H9 (cell line): ENCODE data around the gene FABP7. TPM values are rescaled to one million over a fixed set of nuclear protein-coding genes. Genes with fewer than 3 reads are reported as not detected.

Experiments used
- DNase-seq: peaks from one replicate; pipeline ENCODE4 v3.0.0-alpha.2; 2017
- H2AFZ ChIP-seq: one replicate; pipeline ENCODE4 v1.6.1; 2013; ENCODE audit warnings: mild to moderate bottlenecking, low read length, control low read depth, moderate library complexity
- H2AK5ac ChIP-seq: 2 replicates; pipeline ENCODE4 v1.6.1; 2013; ENCODE audit warnings: low read length, control low read depth, mixed read lengths; ENCODE audit not compliant: insufficient read length
- H2BK120ac ChIP-seq: one replicate; pipeline ENCODE4 v1.6.1; 2013; ENCODE audit warnings: low read depth, mild to moderate bottlenecking, low read length, control low read depth, inconsistent platforms; ENCODE audit not compliant: poor library complexity, severe bottlenecking
- H2BK12ac ChIP-seq: 2 replicates; pipeline ENCODE4 v1.6.1; 2013; ENCODE audit warnings: low read length, control low read depth, mixed read lengths, low read depth; ENCODE audit not compliant: insufficient read length
- H2BK15ac ChIP-seq: 2 replicates; pipeline ENCODE4 v1.6.1; 2013; ENCODE audit warnings: low read depth, low read length, control low read depth
- H2BK20ac ChIP-seq: one replicate; pipeline ENCODE4 v1.6.1; 2013; ENCODE audit warnings: low read depth, mild to moderate bottlenecking, low read length, control low read depth, inconsistent platforms; ENCODE audit not compliant: poor library complexity, severe bottlenecking
- H2BK5ac ChIP-seq: 2 replicates; pipeline ENCODE4 v1.6.1; 2013; ENCODE audit warnings: low read length, control low read depth, mixed read lengths; ENCODE audit not compliant: insufficient read length
- H3K14ac ChIP-seq: 2 replicates; pipeline ENCODE4 v1.6.1; 2013; ENCODE audit warnings: low read length, control low read depth; ENCODE audit not compliant: insufficient read depth
- H3K18ac ChIP-seq: 2 replicates; pipeline ENCODE4 v1.6.1; 2013; ENCODE audit warnings: low read depth, mild to moderate bottlenecking, mixed read lengths, low read length, control low read depth; ENCODE audit not compliant: insufficient read length
- H3K23ac ChIP-seq: 2 replicates; pipeline ENCODE4 v1.6.1; 2013; ENCODE audit warnings: low read length, control low read depth, mixed read lengths, low read depth; ENCODE audit not compliant: insufficient read length
- H3K23me2 ChIP-seq: 2 replicates; pipeline ENCODE4 v1.6.1; 2013; ENCODE audit warnings: low read depth, mild to moderate bottlenecking, mixed read lengths, low read length, control low read depth; ENCODE audit not compliant: insufficient read length, poor library complexity, severe bottlenecking
- H3K27ac ChIP-seq: 2 replicates; pipeline ENCODE4 v1.5.1; 2013; ENCODE audit warnings: low read length, control low read depth, mixed read lengths, low read depth; ENCODE audit not compliant: insufficient read length
- H3K27me3 ChIP-seq: 2 replicates; pipeline ENCODE4 v1.6.1; 2013; ENCODE audit warnings: low read length, control low read depth, inconsistent platforms; ENCODE audit not compliant: insufficient read depth
- H3K4ac ChIP-seq: 2 replicates; pipeline ENCODE4 v1.6.1; 2013; ENCODE audit warnings: low read depth, mild to moderate bottlenecking, control low read depth, inconsistent platforms, low read length, moderate library complexity
- H3K4me1 ChIP-seq: 2 replicates; pipeline ENCODE4 v1.6.1; 2013; ENCODE audit warnings: low read length, control low read depth, inconsistent platforms; ENCODE audit not compliant: insufficient read depth
- H3K4me2 ChIP-seq: 2 replicates; pipeline ENCODE4 v1.6.1; 2013; ENCODE audit warnings: low read length, control low read depth, mixed read lengths; ENCODE audit not compliant: insufficient read length, insufficient read depth
- H3K56ac ChIP-seq: 2 replicates; pipeline ENCODE4 v1.6.1; 2013; ENCODE audit warnings: low read depth, mild to moderate bottlenecking, mixed read lengths, low read length, control low read depth; ENCODE audit not compliant: insufficient read length
- H3K79me1 ChIP-seq: 2 replicates; pipeline ENCODE4 v1.6.1; 2013; ENCODE audit warnings: low read depth, mild to moderate bottlenecking, moderate library complexity, low read length, control low read depth, inconsistent platforms; ENCODE audit not compliant: insufficient read depth, poor library complexity, severe bottlenecking
- H3K79me2 ChIP-seq: 2 replicates; pipeline ENCODE4 v1.6.1; 2013; ENCODE audit warnings: low read length, control low read depth, inconsistent platforms; ENCODE audit not compliant: insufficient read depth
- H3K9ac ChIP-seq: 2 replicates; pipeline ENCODE4 v1.6.1; 2013; ENCODE audit warnings: low read length, control low read depth, mixed read lengths; ENCODE audit not compliant: insufficient read length; ENCODE audit errors: extremely low read depth
- H3K9me3 ChIP-seq: one replicate; pipeline ENCODE4 v1.6.1; 2013; ENCODE audit warnings: low read depth, low read length, inconsistent platforms; ENCODE audit not compliant: control insufficient read depth
- H3T11ph ChIP-seq: one replicate; pipeline ENCODE4 v1.6.1; 2013; ENCODE audit warnings: mild to moderate bottlenecking, low read length, control low read depth, inconsistent platforms
- H4K20me1 ChIP-seq: one replicate; pipeline ENCODE4 v1.6.1; 2013; ENCODE audit not compliant: control insufficient read depth, insufficient read length, insufficient read depth
- H4K5ac ChIP-seq: 2 replicates; pipeline ENCODE4 v1.6.1; 2013; ENCODE audit warnings: low read depth, mild to moderate bottlenecking, mixed read lengths, low read length, control low read depth; ENCODE audit not compliant: insufficient read length
- H4K8ac ChIP-seq: replicated peaks from 2 replicates; pipeline ENCODE4 v1.6.1; 2013; ENCODE audit warnings: low read length, control low read depth, mixed read lengths, low read depth; ENCODE audit not compliant: insufficient read length
- H4K91ac ChIP-seq: 2 replicates; pipeline ENCODE4 v1.6.1; 2013; ENCODE audit warnings: low read depth, mild to moderate bottlenecking, moderate library complexity, mixed read lengths, low read length, control low read depth; ENCODE audit not compliant: insufficient read length
- H3K27ac Mint-ChIP-seq, 3 experiments: 2 replicates in 2 of 3; 3 replicates in 1 of 3; pipeline ENCODE4 v1.8.0; 2020 to 2021; ENCODE audit warnings: mixed read lengths in 3 of 3, mild to moderate bottlenecking in 1 of 3, moderate library complexity in 1 of 3
- H3K27me3 Mint-ChIP-seq: 2 replicates; pipeline ENCODE4 v1.8.0; 2021; ENCODE audit warnings: low read depth, mild to moderate bottlenecking, moderate library complexity, mixed read lengths
- H3K36me3 Mint-ChIP-seq, 3 experiments: 2 replicates in 2 of 3; 3 replicates in 1 of 3; pipeline ENCODE4 v1.8.0; 2020 to 2021; ENCODE audit warnings: low read depth in 3 of 3, mixed read lengths in 3 of 3; ENCODE audit not compliant: insufficient read depth in 1 of 3
- H3K4me1 Mint-ChIP-seq, 2 experiments: 2 replicates each; pipeline ENCODE4 v1.8.0; 2020; ENCODE audit warnings: mixed read lengths in 2 of 2
- H3K4me3 Mint-ChIP-seq, 2 experiments: 2 replicates in 1 of 2; 3 replicates in 1 of 2; pipeline ENCODE4 v1.8.0; 2020 to 2021; ENCODE audit warnings: mild to moderate bottlenecking in 2 of 2, mixed read lengths in 2 of 2, moderate library complexity in 1 of 2
- H3K9me3 Mint-ChIP-seq, 2 experiments: 2 replicates in 1 of 2; 3 replicates in 1 of 2; pipeline ENCODE4 v1.8.0; 2020; ENCODE audit warnings: mild to moderate bottlenecking in 2 of 2, mixed read lengths in 2 of 2, moderate library complexity in 1 of 2
- CTCF ChIP-seq: fragments of 200-600 bp; sonication (generic); conservative IDR thresholded peaks from 3 replicates; pipeline ENCODE4 v1.8.0; 2021; ENCODE audit warnings: antibody characterized with exemption, mild to moderate bottlenecking
- WGBS: extraction: QIAGEN DNeasy Blood & Tissue Kit; methylation state at CpG from one replicate; pipeline ENCODE4 v1.1.7; 2013; ENCODE audit warnings: missing lambda C conversion rate, low lambda C conversion rate, mixed read lengths; ENCODE audit not compliant: insufficient read length; ENCODE audit errors: extremely low coverage; 5-methylcytosine and 5-hydroxymethylcytosine counted together
- long read RNA-seq: library from polyadenylated mRNA; unstranded; transcript quantifications from one replicate; pipeline ENCODE4 v2.0.0, GENCODE V29; 2020
- total RNA-seq: library from RNA; stranded (reverse); gene quantifications from 2 replicates; pipeline ENCODE4 v1.2.1, GENCODE V29; 2021

Gene FABP7
- total RNA-seq = 3.3 and 3.9 TPM in 2 replicates
- long read RNA-seq, partial matches to known transcripts = 0 of 2 reads
- long read RNA-seq, other reads (novel, unspliced or antisense) = 1 of 2 reads

GRCh38 chr6:122779667-122780066, at the start of gene FABP7:
Gene FABP7 (plus strand): TSS chr6:122779716. CDS start chr6:122779795, 79 bp downstream.
- Histone ChIP-seq H4K8ac (no peak within 1 kb of the TSS), H3K23me2 (no peaks in the 10 kb centered on the region), H3K27ac (no peak within 1 kb of the TSS), H2AFZ (no peak within 1 kb of the TSS), H3K4me1 (peaks cover 3% of the 10 kb centered on the region; the same call in 1 of the 2 replicates), H2BK15ac (no peak within 1 kb of the TSS), H4K20me1 (no peaks in the 10 kb centered on the region), H2BK120ac (no peak within 1 kb of the TSS), H3K79me1 (no peaks in the 10 kb centered on the region), H2BK12ac (no peak within 1 kb of the TSS), H3K4me2 (peak within 1 kb of the TSS; percentile 30), H2BK20ac (no peak within 1 kb of the TSS), H2AK5ac (no peak within 1 kb of the TSS), H3T11ph (no peak within 1 kb of the TSS), H3K9me3 (no peaks in the 10 kb centered on the region), H3K18ac (no peak within 1 kb of the TSS), H3K4ac (no peak within 1 kb of the TSS), H3K14ac (no peak within 1 kb of the TSS), H4K5ac (no peak within 1 kb of the TSS), H3K9ac (no peak within 1 kb of the TSS), H2BK5ac (no peak within 1 kb of the TSS), H3K79me2 (no peaks in the 10 kb centered on the region), H3K56ac (no peak within 1 kb of the TSS), H4K91ac (no peak within 1 kb of the TSS), H3K27me3 (no peaks in the 10 kb centered on the region), H3K23ac (no peak within 1 kb of the TSS)
- H3K27ac Mint-ChIP-seq = peak within 1 kb of the TSS in 2 of 3 experiments; percentile 86 to 87; a peak in 4 of 7 replicates
- no CpG with 5 or more reads among the region's 3 CpGs for WGBS
- no peak for DNase-seq
- H3K4me1 Mint-ChIP-seq = peaks cover 25 to 37% of the 10 kb centered on the region in 2 experiments
- no peaks in the 10 kb centered on the region for H3K36me3 Mint-ChIP-seq
- H3K27me3 Mint-ChIP-seq = no peaks in the 10 kb centered on the region; the same call in 1 of the 2 replicates
- peak within 1 kb of the TSS; percentile 42 to 71 for H3K4me3 Mint-ChIP-seq
- TF ChIP-seq CTCF = no peak
- no peaks in the 10 kb centered on the region for H3K9me3 Mint-ChIP-seq
